Prostate gland (tissue), 2 donors: ENCODE results near the gene PPM1A.

Source experiments
- CTCF ChIP-seq, 4 experiments: fragments of 200-600 bp in 2 of 4; fragments of 450-650 bp in 2 of 4; sonication (generic) in 2 of 4; IDR thresholded peaks; 1 replicate in 3 of 4; 2 replicates in 1 of 4; pipeline ENCODE4 v1.5.1; 2016 to 2019; ENCODE audit warnings: antibody characterized with exemption in 4 of 4, mild to moderate bottlenecking in 2 of 4, moderate library complexity in 2 of 4
- POLR2A ChIP-seq: fragments of 450-650 bp; IDR thresholded peaks from one replicate; pipeline ENCODE4 v1.6.1; 2016; ENCODE audit warnings: antibody characterized with exemption, mild to moderate bottlenecking
- POLR2AphosphoS5 ChIP-seq: sonication (generic); formaldehyde crosslinking; IDR thresholded peaks from one replicate; pipeline ENCODE4 v1.6.1; 2017; ENCODE audit warnings: antibody characterized with exemption

- no peak for TF ChIP-seq POLR2AphosphoS5
- no peak for TF ChIP-seq CTCF (IDR thresholded peaks at IDR 0.05)
- no peak for TF ChIP-seq POLR2A
Measured at GRCh38 chr14:60211153-60211552, 37.9 kb upstream of the PPM1A start.
